Endothelial cell of umbilical vein (primary cell): ENCODE results near the gene GEMIN5. TPM values are rescaled to one million over a fixed set of nuclear protein-coding genes. Genes with fewer than 3 reads are reported as not detected.

Source experiments
- BruUV-seq: library from RNA; stranded (reverse); fragments of 400-500 nt; replicated peaks from 2 replicates; lab custom pipeline; 2021; lab: Mats Ljungman, UMichigan
- CTCF ChIA-PET: fragments of 300-600, 350-600 bp; sonication (Branson Sonifier 250); formaldehyde crosslinking; loops from one replicate; lab custom pipeline; 2021; ENCODE audit warnings: antibody characterized with exemption, inconsistent platforms; lab: Charles Lee
- POLR2A ChIA-PET: fragments of 300-600, 350-600 bp; sonication (Branson Sonifier 250); formaldehyde crosslinking; loops from one replicate; lab custom pipeline; 2021; ENCODE audit warnings: antibody characterized with exemption, inconsistent platforms; lab: Charles Lee
- DNase-seq: peaks from one replicate; pipeline ENCODE4 v3.0.0-alpha.2; 2011; ENCODE audit warnings: low read depth, low spot score
- FAIRE-seq: peaks from 2 replicates; lab custom pipeline; 2011; peaks lifted over from hg19 to GRCh38; lab: Jason Lieb, UNC
- H2AFZ ChIP-seq: 2 replicates; pipeline ENCODE4 v1.6.0; 2012; ENCODE audit warnings: low read depth, low read length, control low read depth, inconsistent platforms
- H3K27ac ChIP-seq: 2 replicates; pipeline ENCODE4 v1.5.1; 2011; ENCODE audit warnings: low read depth, mild to moderate bottlenecking, control low read depth, low read length, moderate library complexity; ENCODE audit not compliant: insufficient read depth
- H3K27me3 ChIP-seq, 2 experiments: 2 replicates each; pipeline versions ENCODE4 v1.6.0 to v1.6.1; 2011; ENCODE audit warnings: low read length in 2 of 2, mixed read lengths in 1 of 2; ENCODE audit not compliant: control insufficient read depth in 2 of 2, insufficient read depth in 2 of 2
- H3K36me3 ChIP-seq, 2 experiments: 2 replicates in 1 of 2; 3 replicates in 1 of 2; pipeline ENCODE4 v1.5.1; 2011; ENCODE audit warnings: low read length in 2 of 2, mild to moderate bottlenecking in 1 of 2, moderate library complexity in 1 of 2; ENCODE audit not compliant: control insufficient read depth in 2 of 2, insufficient read depth in 2 of 2; ENCODE audit errors: extremely low read depth in 1 of 2
- H3K4me1 ChIP-seq: 3 replicates; pipeline ENCODE4 v1.5.1; 2011; ENCODE audit warnings: mild to moderate bottlenecking, low read length; ENCODE audit not compliant: control insufficient read depth, insufficient read depth; ENCODE audit errors: extremely low read depth
- H3K4me2 ChIP-seq: 2 replicates; pipeline ENCODE4 v1.6.1; 2011; ENCODE audit warnings: low read length, control low read depth, mixed read lengths; ENCODE audit not compliant: insufficient read depth
- H3K4me3 ChIP-seq, 3 experiments: fragments of 200-600 bp in 1 of 3; sonication (generic), shearing (Covaris generic) in 1 of 3; replicated peaks in 1 of 3; 2 replicates each; pipeline ENCODE4 v1.5.1; 2011 to 2016; ENCODE audit warnings: control low read depth in 3 of 3, low read length in 3 of 3, mild to moderate bottlenecking in 2 of 3, inconsistent platforms in 1 of 3, low read depth in 1 of 3, moderate library complexity in 1 of 3; ENCODE audit not compliant: insufficient read depth in 1 of 3
- H3K79me2 ChIP-seq: 2 replicates; pipeline ENCODE4 v1.6.0; 2012; ENCODE audit warnings: low read length, inconsistent platforms; ENCODE audit not compliant: control insufficient read depth, insufficient read depth
- H3K9ac ChIP-seq: replicated peaks from 2 replicates; pipeline ENCODE3; 2011; ENCODE audit warnings: low read length, control low read depth; ENCODE audit not compliant: insufficient read depth; ENCODE audit errors: extremely low read depth
- H3K9me1 ChIP-seq: replicated peaks from 3 replicates; pipeline ENCODE4 v1.6.0; 2011; ENCODE audit warnings: mild to moderate bottlenecking, low read length; ENCODE audit not compliant: control insufficient read depth, insufficient read depth; ENCODE audit errors: extremely low read depth
- H3K9me3 ChIP-seq: replicated peaks from 2 replicates; pipeline ENCODE4 v1.5.1; 2012; ENCODE audit warnings: low read length, inconsistent platforms; ENCODE audit not compliant: control insufficient read depth, insufficient read depth
- H4K20me1 ChIP-seq: replicated peaks from 2 replicates; pipeline ENCODE3; 2011; ENCODE audit warnings: mild to moderate bottlenecking, low read length; ENCODE audit not compliant: control insufficient read depth, insufficient read depth; ENCODE audit errors: extremely low read depth
- CTCF ChIP-seq, 2 donors: IDR thresholded peaks; 1 replicate in 1 of 2; 2 replicates in 1 of 2; pipeline ENCODE4 v1.5.1; 2011; ENCODE audit warnings: low read length in 2 of 2, mild to moderate bottlenecking in 2 of 2, moderate library complexity in 2 of 2, control low read depth in 1 of 2, inconsistent platforms in 1 of 2, low read depth in 1 of 2; ENCODE audit not compliant: insufficient read depth in 1 of 2; ENCODE audit errors: extremely low read depth in 1 of 2
- EZH2 ChIP-seq: IDR thresholded peaks from 2 replicates; pipeline ENCODE4 v1.6.1; 2012; ENCODE audit warnings: borderline replicate concordance, low read depth, mild to moderate bottlenecking, moderate library complexity, low read length, inconsistent platforms; ENCODE audit not compliant: severe bottlenecking
- FOS ChIP-seq: IDR thresholded peaks from 2 replicates; pipeline ENCODE4 v1.6.1; 2011; ENCODE audit warnings: mild to moderate bottlenecking, low read length, moderate library complexity, borderline replicate concordance; ENCODE audit not compliant: insufficient read depth
- GATA2 ChIP-seq: IDR thresholded peaks from 2 replicates; pipeline ENCODE4 v1.7.0; 2011; ENCODE audit warnings: low read depth, mild to moderate bottlenecking, moderate library complexity, mixed read lengths, low read length; ENCODE audit not compliant: insufficient read length, insufficient read depth
- JUN ChIP-seq: IDR thresholded peaks from 2 replicates; pipeline ENCODE4 v1.6.1; 2011; ENCODE audit warnings: borderline replicate concordance, low read depth; ENCODE audit not compliant: insufficient read length, insufficient read depth
- MAX ChIP-seq: IDR thresholded peaks from 2 replicates; pipeline ENCODE4 v1.6.1; 2011; ENCODE audit not compliant: insufficient read depth, insufficient read length
- MYC ChIP-seq: IDR thresholded peaks from one replicate; pipeline ENCODE4 v1.6.1; 2011; ENCODE audit warnings: mild to moderate bottlenecking, low read depth, low read length
- POLR2A ChIP-seq: IDR thresholded peaks from 2 replicates; pipeline ENCODE4 v1.6.1; 2012; ENCODE audit warnings: low read depth, mild to moderate bottlenecking, control low read depth, low read length
- POLR2AphosphoS5 ChIP-seq: IDR thresholded peaks from 2 replicates; pipeline ENCODE4 v1.6.1; 2012; ENCODE audit warnings: low read depth, mild to moderate bottlenecking, control low read depth, low read length, moderate library complexity; ENCODE audit not compliant: insufficient read depth
- dilution Hi-C: fragments of 300-500 bp; cut with MboI; formaldehyde crosslinking; loops from one replicate; pipeline ENCODE4 v1.15.0; 2019; ENCODE audit warnings: low sequenced_read_pairs; ENCODE audit not compliant: extremely low pct_ligation_motif_present
- intact Hi-C: fragments of 100-400 bp; cut with micrococcal nuclease; formaldehyde crosslinking; loops from one replicate; pipeline ENCODE4 v1.10.0; 2022
- polyA plus RNA-seq, 4 experiments: library from polyadenylated mRNA; depleted of rRNA in 3 of 4; stranded (reverse) in 3 of 4; unstranded in 1 of 4; fragments of >200 nt; gene quantifications; 2 replicates each; pipeline versions ENCODE4 v1.2.1 to v1.2.3, GENCODE V29; 2011 to 2012; ENCODE audit warnings: missing spikeins in 1 of 4
- total RNA-seq: library from RNA; stranded (reverse); gene quantifications from 2 replicates; pipeline ENCODE4 v1.2.3, GENCODE V29; 2021

The GEMIN5 gene
- total and polyA plus RNA-seq, 2 donors (not counting 3 experiments of a cell fraction or from before 2014, with no cell fraction given), result 7.2 to 23.1 TPM

GRCh38 chr5:154901276-154901675 lies 36.7 kb downstream of the GEMIN5 start:
- POLR2A ChIA-PET, result no interaction called here
- Histone ChIP-seq H3K79me2 (no peaks in the 10 kb centered on the region), H2AFZ (no peak overlapping the region), H3K27ac (no peak overlapping the region), H3K9me3 (no peaks in the 10 kb centered on the region), H3K9ac (no peak overlapping the region), H3K4me2 (no peak overlapping the region), H3K4me1 (no peaks in the 10 kb centered on the region), H4K20me1 (no peaks in the 10 kb centered on the region), H3K9me1 (no peaks in the 10 kb centered on the region), H3K27me3 (no peaks in the 10 kb centered on the region), H3K36me3 (peaks cover 18 to 23% of the 10 kb centered on the region in 2 experiments), H3K4me3 (no peak overlapping the region)
- BruUV-seq, result no TSS peak
- no peak for TF ChIP-seq CTCF (IDR thresholded peaks at IDR 0.05; ENCODE audit: extremely low read depth in 1 of 2, insufficient read depth in 1 of 2, low read depth in 1 of 2, low read length in 2 of 2)
- no peak for TF ChIP-seq JUN
- TF ChIP-seq MAX, result no peak
- TF ChIP-seq GATA2, result no peak
- TF ChIP-seq POLR2A, result no peak
- no peak for TF ChIP-seq EZH2
- TF ChIP-seq POLR2AphosphoS5, result no peak
- no peak for TF ChIP-seq FOS
- TF ChIP-seq MYC, result no peak
- dilution Hi-C loops (no loop called here), intact Hi-C loops (no loop called here)
- DNase-seq (peak; percentile 26), FAIRE-seq (peak; percentile 15)
- CTCF ChIA-PET, result interaction anchor here (1.2 kb wide), 1 partner anchor 21 kb away, joined by 3 read pairs; no protein-coding TSS in a partner anchor
